RWPE1 (cell line): ENCODE measurements around the gene COA5.

ENCODE experiments used
- CTCF ChIA-PET: fragments of 350-600 bp; sonication (Branson Sonifier 250); formaldehyde crosslinking; extraction: SDS; loops from one replicate; lab custom pipeline; 2021; lab: Yijun Ruan, JAX
- POLR2A ChIA-PET: fragments of 400-600 bp; formaldehyde crosslinking; extraction: SDS; loops from one replicate; lab custom pipeline; 2020; ENCODE audit warnings: antibody characterized with exemption; ENCODE audit not compliant: low non-redundant PET; lab: Yijun Ruan, JAX
- DNase-seq: peaks from one replicate; pipeline ENCODE4 v3.0.0; 2012; ENCODE audit warnings: low spot score
- H3K27ac ChIP-seq: fragments of 450-650 bp; 2 replicates; pipeline ENCODE4 v1.5.1; 2017
- CTCF ChIP-seq: fragments of 450-650 bp; conservative IDR thresholded peaks from 2 replicates; pipeline ENCODE4 v1.5.1; 2017; ENCODE audit warnings: low read depth, mild to moderate bottlenecking

Gene COA5

GRCh38 chr2:98554116-98554861 lies 54.0 kb downstream of the COA5 start:
- no peak overlapping the region for H3K27ac ChIP-seq
- TF ChIP-seq CTCF: no peak
- ChIA-PET POLR2A (no interaction called here), CTCF (interaction anchor here (1.0 kb wide), 1 partner anchor 20 kb away, joined by 3 read pairs; no protein-coding TSS in a partner anchor)
- no peak for DNase-seq

GRCh38 chr2:98552499-98553179 lies 55.7 kb downstream of the COA5 start:
- H3K27ac ChIP-seq: no peak overlapping the region
- ChIA-PET CTCF (interaction anchor here (0.5 to 1.0 kb wide), 3 partner anchors 19 to 746 kb away, joined by 3 read pairs; no protein-coding TSS in a partner anchor), POLR2A (interaction anchor here (0.6 kb wide), 1 partner anchor 142 kb away, joined by 3 read pairs; no protein-coding TSS in a partner anchor)
- TF ChIP-seq CTCF: no peak
- no peak for DNase-seq

GRCh38 chr2:98551316-98551715 lies 57.0 kb downstream of the COA5 start:
- ChIA-PET POLR2A (no interaction called here), CTCF (no interaction called here)
- no peak for DNase-seq
- TF ChIP-seq CTCF: no peak
- no peak overlapping the region for H3K27ac ChIP-seq

- no peak for DNase-seq
- POLR2A ChIA-PET: no interaction called here
- H3K27ac ChIP-seq: no peak overlapping the region
- no peak for TF ChIP-seq CTCF
- CTCF ChIA-PET: no interaction called here
These were observed 58.1 kb downstream of the COA5 start for GRCh38 chr2:98550165-98550564.
